Measurements from ENCODE around the gene RDH8.
"Not testable (repeated sequence)": the region's sequence is repeated elsewhere in the genome, so short reads cannot be mapped to it uniquely, and the experiment has no call there.

RDH8 gene

GRCh38 chr19:10005632-10006334 lies 7.5 kb upstream of the RDH8 start:
- DNase-seq (ENCODE audit: low spot score): no peak

- DNase-seq (ENCODE audit: low spot score): no peak
These were observed 7.0 kb upstream of the RDH8 start for GRCh38 chr19:10006335-10006708.

- DNase-seq (ENCODE audit: low spot score): no peak
These were observed 6.4 kb upstream of the RDH8 start for GRCh38 chr19:10006752-10007323.

GRCh38 chr19:10007371-10008183 lies 5.7 kb upstream of the RDH8 start:
- no peak for DNase-seq (ENCODE audit: low spot score)

- no peak for DNase-seq (ENCODE audit: low spot score)
These were observed 5.0 kb upstream of the RDH8 start for GRCh38 chr19:10008184-10008765.

GRCh38 chr19:10009714-10010224 lies 3.5 kb upstream of the RDH8 start:
- no peak for DNase-seq (ENCODE audit: low spot score)

GRCh38 chr19:10010247-10010691 lies 3.0 kb upstream of the RDH8 start, which contains the start of gene COL5A3:
COL5A3 (minus strand) TSS chr19:10010504; CDS start chr19:10010385, 119 bp downstream.
- DNase-seq (ENCODE audit: low spot score): peak; percentile 69

GRCh38 chr19:10010939-10011338 lies 2.3 kb upstream of the RDH8 start:
- DNase-seq (ENCODE audit: low spot score): no peak

GRCh38 chr19:10011974-10012373 lies 1.3 kb upstream of the RDH8 start:
- no peak for DNase-seq (ENCODE audit: low spot score)

- DNase-seq (ENCODE audit: low spot score): no peak
These were observed 743 bp downstream of the RDH8 start for GRCh38 chr19:10013834-10014618.

- DNase-seq (ENCODE audit: low spot score): no peak
These were observed 5.0 kb downstream of the RDH8 start for GRCh38 chr19:10018263-10018662.

- DNase-seq (ENCODE audit: low spot score): no peak
These were observed 5.5 kb downstream of the RDH8 start for GRCh38 chr19:10018786-10019185.

GRCh38 chr19:10019246-10019645 lies 6.0 kb downstream of the RDH8 start:
- no peak for DNase-seq (ENCODE audit: low spot score)

GRCh38 chr19:10020851-10021250 lies 7.6 kb downstream of the RDH8 start:
- DNase-seq (ENCODE audit: low spot score): no peak

- no peak for DNase-seq (ENCODE audit: low spot score)
These were observed 8.2 kb downstream of the RDH8 start for GRCh38 chr19:10021446-10021845.

- DNase-seq (ENCODE audit: low spot score): no peak
These were observed 8.6 kb downstream of the RDH8 start for GRCh38 chr19:10021863-10022262.

GRCh38 chr19:10023096-10023495 lies 9.8 kb downstream of the RDH8 start:
- DNase-seq (ENCODE audit: low spot score): not testable (repeated sequence)

GRCh38 chr19:10026744-10027143 lies 13.5 kb downstream of the RDH8 start:
- DNase-seq (ENCODE audit: low spot score): no peak

GRCh38 chr19:10027158-10027997 lies 14.1 kb downstream of the RDH8 start:
- peak; percentile 97 for DNase-seq (ENCODE audit: low spot score)

- no peak for DNase-seq (ENCODE audit: low spot score)
These were observed 20.3 kb downstream of the RDH8 start for GRCh38 chr19:10033614-10034013.
